GM18499 (cell line): Measurements from ENCODE around the gene PRAMEF33.
"Not testable (repeated sequence)": the region's sequence is repeated elsewhere in the genome, so short reads cannot be mapped to it uniquely, and the experiment has no call there.

Experiments
- ATAC-seq: cut with Tn5 transposase; IDR thresholded peaks from one replicate; pipeline ENCODE4 v1.9.1; 2021; ENCODE audit warnings: moderate number of reproducible peaks; ENCODE audit not compliant: insufficient read depth, unreplicated experiment

The PRAMEF33 gene

GRCh38 chr1:13303239-13303638 is at the start of gene PRAMEF33:
Gene PRAMEF33 (plus strand): TSS chr1:13303539. CDS start chr1:13305955, 2,416 bp downstream.
- not testable (repeated sequence) for ATAC-seq

- not testable (repeated sequence) for ATAC-seq
Measured at GRCh38 chr1:13253898-13254297, 49.4 kb upstream of the PRAMEF33 start, which contains the start of gene PRAMEF5. Gene PRAMEF5 (plus strand): TSS chr1:13254198. CDS start chr1:13259269, 5,071 bp downstream.

GRCh38 chr1:13265124-13265523 is 38.2 kb upstream of the PRAMEF33 start:
- not testable (repeated sequence) for ATAC-seq

- ATAC-seq: not testable (repeated sequence)
Measured at GRCh38 chr1:13277016-13277415, 26.3 kb upstream of the PRAMEF33 start.

- ATAC-seq: not testable (repeated sequence)
Measured at GRCh38 chr1:13279617-13280016, 23.7 kb upstream of the PRAMEF33 start.

- not testable (repeated sequence) for ATAC-seq
Measured at GRCh38 chr1:13285037-13285436, 18.3 kb upstream of the PRAMEF33 start, which contains the start of gene PRAMEF8. Gene PRAMEF8 (minus strand): TSS chr1:13285137. CDS start chr1:13284091, 1,046 bp downstream.

- ATAC-seq: not testable (repeated sequence)
Measured at GRCh38 chr1:13289030-13289429, 14.3 kb upstream of the PRAMEF33 start.

GRCh38 chr1:13297216-13297931 is 6.0 kb upstream of the PRAMEF33 start:
- not testable (repeated sequence) for ATAC-seq

- ATAC-seq: not testable (repeated sequence)
Measured at GRCh38 chr1:13298699-13299098, 4.6 kb upstream of the PRAMEF33 start.

GRCh38 chr1:13302197-13302596 is 1.1 kb upstream of the PRAMEF33 start:
- ATAC-seq: not testable (repeated sequence)

GRCh38 chr1:13315281-13315680 is 11.9 kb downstream of the PRAMEF33 start, which contains the start of gene PRAMEF15:
Gene PRAMEF15 (plus strand): TSS chr1:13315581. CDS start chr1:13318408, 2,827 bp downstream.
- not testable (repeated sequence) for ATAC-seq

- ATAC-seq: not testable (repeated sequence)
Measured at GRCh38 chr1:13342496-13342895, 39.2 kb downstream of the PRAMEF33 start.

GRCh38 chr1:13347034-13347433 is 43.7 kb downstream of the PRAMEF33 start, which contains the start of gene PRAMEF14:
Gene PRAMEF14 (minus strand): TSS chr1:13347134. CDS start chr1:13345314, 1,820 bp downstream.
- ATAC-seq: not testable (repeated sequence)

- ATAC-seq: not testable (repeated sequence)
Measured at GRCh38 chr1:13353476-13353875, 50.1 kb downstream of the PRAMEF33 start.

GRCh38 chr1:13354475-13354874 is 51.1 kb downstream of the PRAMEF33 start:
- not testable (repeated sequence) for ATAC-seq

GRCh38 chr1:13356774-13357173 is 53.4 kb downstream of the PRAMEF33 start:
- not testable (repeated sequence) for ATAC-seq
